GM12864 (cell line): Measurements from ENCODE around the gene GRAMD2B.

Experiments
- DNase-seq: peaks from one replicate; pipeline ENCODE4 v3.0.0-alpha.2; 2011; ENCODE audit warnings: low read depth
- H3K4me3 ChIP-seq: 2 replicates; pipeline ENCODE4 v1.5.1; 2011; ENCODE audit warnings: mild to moderate bottlenecking, low read depth, low read length, control low read depth
- CTCF ChIP-seq: IDR thresholded peaks from 2 replicates; pipeline ENCODE4 v1.5.1; 2011; ENCODE audit warnings: low read depth, mild to moderate bottlenecking, moderate library complexity, low read length, control low read depth, inconsistent platforms; ENCODE audit errors: missing control alignments

GRAMD2B gene

GRCh38 chr5:126497506-126497905 is 74.3 kb downstream of the GRAMD2B start:
- H3K4me3 ChIP-seq = no peak overlapping the region
- no peak for TF ChIP-seq CTCF
- DNase-seq = peak; percentile 21

GRCh38 chr5:126499278-126499677 is 76.1 kb downstream of the GRAMD2B start:
- DNase-seq = no peak
- TF ChIP-seq CTCF = no peak
- H3K4me3 ChIP-seq = no peak overlapping the region

GRCh38 chr5:126499853-126500342 is 76.7 kb downstream of the GRAMD2B start:
- peak; percentile 46 for DNase-seq
- TF ChIP-seq CTCF = peak; percentile 74
- no peak overlapping the region for H3K4me3 ChIP-seq

GRCh38 chr5:126501448-126501847 is 78.2 kb downstream of the GRAMD2B start:
- no peak for TF ChIP-seq CTCF
- H3K4me3 ChIP-seq = no peak overlapping the region
- no peak for DNase-seq

- no peak for DNase-seq
- no peak overlapping the region for H3K4me3 ChIP-seq
- no peak for TF ChIP-seq CTCF
Observed at GRCh38 chr5:126503602-126504104, 80.4 kb downstream of the GRAMD2B start.

- H3K4me3 ChIP-seq = no peak overlapping the region
- no peak for DNase-seq
- no peak for TF ChIP-seq CTCF
Observed at GRCh38 chr5:126506079-126506478, 82.9 kb downstream of the GRAMD2B start.

- TF ChIP-seq CTCF = no peak
Observed at GRCh38 chr5:126508251-126508961, 85.2 kb downstream of the GRAMD2B start.

More at GRCh38 chr5:126508251-126508961, 85.2 kb downstream of the GRAMD2B start:
- DNase-seq = no peak
- no peak overlapping the region for H3K4me3 ChIP-seq
